GM19467 (cell line): ENCODE results near the gene DNAJB1.

Experiments
- ATAC-seq: cut with Tn5 transposase; IDR thresholded peaks from one replicate; pipeline ENCODE4 v1.9.1; 2021; ENCODE audit warnings: mild to moderate bottlenecking, moderate library complexity; ENCODE audit not compliant: unreplicated experiment

DNAJB1 gene

GRCh38 chr19:14475251-14476073 lies 42.7 kb downstream of the DNAJB1 start, which contains the start of gene PTGER1:
Gene PTGER1, minus strand, starts transcription at chr19:14475354. Its CDS starts 1,034 bp downstream, at chr19:14474320.
- no peak for ATAC-seq

DNA sequence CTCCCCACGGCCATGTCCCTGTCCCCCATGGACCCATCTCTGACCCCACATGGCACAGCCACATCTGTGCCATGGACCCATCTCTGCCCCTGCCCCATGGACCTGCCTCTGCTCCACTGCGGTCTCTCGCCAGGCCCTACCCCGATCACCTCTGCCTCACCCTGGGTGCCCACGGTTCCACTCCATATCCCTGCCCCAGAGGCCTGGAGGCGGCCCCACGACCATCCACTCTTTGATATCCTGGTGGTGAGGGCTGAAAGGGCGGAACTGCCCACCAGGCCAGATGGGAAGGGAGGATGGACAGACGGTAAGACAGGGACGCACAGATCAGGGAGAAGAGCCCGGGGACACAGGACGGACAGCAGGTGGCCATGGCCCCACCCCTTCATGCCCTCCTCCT lies 43.4 kb downstream of the DNAJB1 start:
- ATAC-seq = no peak

DNA sequence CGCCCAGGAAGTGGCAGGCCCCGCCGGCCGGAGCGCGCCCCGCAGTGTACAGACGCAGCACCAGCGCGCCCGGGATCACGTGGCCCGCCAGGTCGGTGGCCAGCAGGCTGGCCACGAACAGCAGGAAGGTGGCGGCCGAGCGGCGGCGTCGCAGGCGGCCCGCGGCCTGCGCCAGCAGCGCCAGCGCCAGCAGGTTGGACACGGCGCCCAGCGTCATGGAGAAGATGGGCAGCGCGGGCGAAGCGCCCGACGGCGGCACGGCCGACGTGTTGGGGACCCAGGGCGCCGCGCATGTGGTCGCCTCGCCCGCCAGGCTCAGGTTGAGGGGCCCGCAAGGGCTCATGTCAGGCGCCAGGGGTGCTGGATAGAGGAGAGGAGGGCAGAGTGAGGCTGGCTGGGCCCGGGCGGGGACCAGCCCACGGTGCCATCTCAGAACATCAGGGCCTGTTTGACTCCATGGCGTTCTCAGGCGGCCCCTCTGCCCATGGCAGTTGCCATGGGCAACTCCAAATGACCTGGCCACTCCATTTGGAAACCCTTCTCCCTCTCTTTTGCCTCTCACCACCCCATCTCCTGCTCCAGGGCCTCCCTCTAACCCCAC lies 44.1 kb downstream of the DNAJB1 start:
- ATAC-seq = no peak

GRCh38 chr19:14473073-14473977 lies 44.9 kb downstream of the DNAJB1 start:
- no peak for ATAC-seq

GRCh38 chr19:14472202-14472938 lies 45.8 kb downstream of the DNAJB1 start:
- ATAC-seq = no peak

DNA sequence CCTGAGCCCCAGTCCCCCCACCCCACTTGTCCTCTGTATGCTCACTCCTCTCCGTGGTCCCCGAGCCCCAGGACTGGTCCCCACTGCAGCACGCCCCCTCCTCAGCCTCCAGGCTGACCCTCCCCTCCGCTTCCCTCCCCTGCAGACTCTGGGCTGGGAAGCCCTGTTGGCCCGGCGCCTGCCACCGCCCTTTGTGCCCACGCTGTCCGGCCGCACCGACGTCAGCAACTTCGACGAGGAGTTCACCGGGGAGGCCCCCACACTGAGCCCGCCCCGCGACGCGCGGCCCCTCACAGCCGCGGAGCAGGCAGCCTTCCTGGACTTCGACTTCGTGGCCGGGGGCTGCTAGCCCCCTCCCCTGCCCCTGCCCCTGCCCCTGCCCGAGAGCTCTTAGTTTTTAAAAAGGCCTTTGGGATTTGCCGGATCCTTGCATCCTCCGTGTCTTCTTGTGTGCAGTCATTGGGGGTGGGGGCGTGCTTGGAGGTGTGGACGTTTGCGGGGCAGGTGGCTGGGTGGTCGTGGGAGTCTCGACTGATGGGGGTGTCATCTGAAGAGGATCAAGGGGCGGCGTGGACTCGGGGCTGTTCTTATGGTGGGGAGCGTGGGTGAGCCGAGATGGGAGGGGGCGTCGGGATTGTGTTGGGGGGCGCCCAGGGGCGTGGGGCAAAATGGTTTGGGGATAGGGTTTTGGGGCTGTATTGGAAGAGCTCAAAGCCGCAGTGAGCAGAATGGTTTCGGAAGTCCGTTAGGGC lies 46.6 kb downstream of the DNAJB1 start:
- ATAC-seq = no peak

DNA sequence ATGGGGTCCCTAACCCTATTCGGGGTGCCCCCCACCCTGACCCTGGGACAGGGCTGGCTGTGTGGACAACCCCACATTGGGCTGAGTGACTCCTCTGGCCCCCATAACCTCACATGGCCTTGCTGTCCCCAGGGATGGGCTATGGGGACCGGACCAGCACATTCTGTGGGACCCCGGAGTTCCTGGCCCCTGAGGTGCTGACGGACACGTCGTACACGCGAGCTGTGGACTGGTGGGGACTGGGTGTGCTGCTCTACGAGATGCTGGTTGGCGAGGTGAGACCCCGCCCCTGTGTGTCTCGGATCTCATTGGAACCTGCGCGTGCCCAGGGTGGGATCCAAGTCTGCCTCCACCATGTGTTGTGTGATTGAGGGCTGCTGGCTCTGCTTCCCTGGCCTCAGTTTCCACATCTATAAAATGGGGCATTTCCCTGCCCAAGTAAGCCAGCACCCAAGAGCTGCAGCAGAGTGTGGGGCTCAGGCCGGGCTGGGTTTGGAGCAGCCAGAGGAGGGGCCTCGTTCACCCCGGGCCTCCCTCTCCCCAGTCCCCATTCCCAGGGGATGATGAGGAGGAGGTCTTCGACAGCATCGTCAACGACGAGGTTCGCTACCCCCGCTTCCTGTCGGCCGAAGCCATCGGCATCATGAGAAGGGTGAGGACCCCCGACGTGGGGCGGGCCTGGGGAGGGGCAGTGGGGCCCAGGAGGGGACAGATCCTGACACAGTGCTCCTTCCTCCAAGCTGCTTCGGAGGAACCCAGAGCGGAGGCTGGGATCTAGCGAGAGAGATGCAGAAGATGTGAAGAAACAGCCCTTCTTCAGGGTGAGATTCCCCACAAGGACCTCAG lies 47.9 kb downstream of the DNAJB1 start:
- no peak for ATAC-seq

GRCh38 chr19:14467816-14468215 lies 50.4 kb downstream of the DNAJB1 start:
- no peak for ATAC-seq

- ATAC-seq = no peak
These were observed 50.8 kb downstream of the DNAJB1 start for GRCh38 chr19:14467391-14467790.
